Glutamatergic neuron (in vitro differentiated cells): Measurements from ENCODE around the gene SENP3. TPM values are rescaled to one million over a fixed set of nuclear protein-coding genes. Genes with fewer than 3 reads are reported as not detected.

Experiments
- DNase-seq: peaks from one replicate; pipeline ENCODE4 v3.0.0; 2022
- H3K27ac Mint-ChIP-seq: one replicate; pipeline ENCODE4 v1.8.0; 2020; ENCODE audit warnings: mild to moderate bottlenecking, mixed read lengths, inconsistent platforms; ENCODE audit not compliant: unreplicated experiment
- H3K27me3 Mint-ChIP-seq: one replicate; pipeline ENCODE4 v1.8.0; 2020; ENCODE audit warnings: mild to moderate bottlenecking, moderate library complexity, mixed read lengths, inconsistent platforms; ENCODE audit not compliant: unreplicated experiment
- H3K36me3 Mint-ChIP-seq: one replicate; pipeline ENCODE4 v1.8.0; 2020; ENCODE audit warnings: mild to moderate bottlenecking, mixed read lengths, inconsistent platforms; ENCODE audit not compliant: unreplicated experiment
- H3K4me1 Mint-ChIP-seq: one replicate; pipeline ENCODE4 v1.8.0; 2020; ENCODE audit warnings: mild to moderate bottlenecking, low read depth, mixed read lengths, inconsistent platforms; ENCODE audit not compliant: unreplicated experiment
- H3K4me3 Mint-ChIP-seq: one replicate; pipeline ENCODE4 v1.8.0; 2020; ENCODE audit warnings: mild to moderate bottlenecking, mixed read lengths, inconsistent platforms; ENCODE audit not compliant: unreplicated experiment
- H3K9me3 Mint-ChIP-seq: one replicate; pipeline ENCODE4 v1.8.0; 2020; ENCODE audit warnings: mild to moderate bottlenecking, moderate library complexity, mixed read lengths, inconsistent platforms; ENCODE audit not compliant: unreplicated experiment
- total RNA-seq: library from RNA; stranded (reverse); fragmentation: NEBNext Ultra II Directional; extraction: Animal tissue kit (Norgen Biotek cat#: 25700); gene quantifications from one replicate; pipeline ENCODE4 v1.2.1, GENCODE V29; 2021; ENCODE audit not compliant: unreplicated experiment
- TF ChIP-seq, protein P1 (sequence below): fragments of 200-600 bp; sonication (generic); IDR thresholded peaks from one replicate; pipeline ENCODE4 v1.5.0; 2021; ENCODE audit not compliant: partially characterized antibody, unreplicated experiment

SENP3 gene
- total RNA-seq, 1 donor from 2014 or later = 66.4 TPM

GRCh38 chr17:7575959-7576358 is 14.2 kb downstream of the SENP3 start:
- peaks cover 17% of the 10 kb centered on the region for H3K9me3 Mint-ChIP-seq
- H3K4me1 Mint-ChIP-seq = peaks cover 32% of the 10 kb centered on the region
- DNase-seq = no peak
- H3K4me3 Mint-ChIP-seq = peak overlapping the region; percentile 98
- TF ChIP-seq, protein P1, sequence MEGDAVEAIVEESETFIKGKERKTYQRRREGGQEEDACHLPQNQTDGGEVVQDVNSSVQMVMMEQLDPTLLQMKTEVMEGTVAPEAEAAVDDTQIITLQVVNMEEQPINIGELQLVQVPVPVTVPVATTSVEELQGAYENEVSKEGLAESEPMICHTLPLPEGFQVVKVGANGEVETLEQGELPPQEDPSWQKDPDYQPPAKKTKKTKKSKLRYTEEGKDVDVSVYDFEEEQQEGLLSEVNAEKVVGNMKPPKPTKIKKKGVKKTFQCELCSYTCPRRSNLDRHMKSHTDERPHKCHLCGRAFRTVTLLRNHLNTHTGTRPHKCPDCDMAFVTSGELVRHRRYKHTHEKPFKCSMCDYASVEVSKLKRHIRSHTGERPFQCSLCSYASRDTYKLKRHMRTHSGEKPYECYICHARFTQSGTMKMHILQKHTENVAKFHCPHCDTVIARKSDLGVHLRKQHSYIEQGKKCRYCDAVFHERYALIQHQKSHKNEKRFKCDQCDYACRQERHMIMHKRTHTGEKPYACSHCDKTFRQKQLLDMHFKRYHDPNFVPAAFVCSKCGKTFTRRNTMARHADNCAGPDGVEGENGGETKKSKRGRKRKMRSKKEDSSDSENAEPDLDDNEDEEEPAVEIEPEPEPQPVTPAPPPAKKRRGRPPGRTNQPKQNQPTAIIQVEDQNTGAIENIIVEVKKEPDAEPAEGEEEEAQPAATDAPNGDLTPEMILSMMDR = no peak
- no peak overlapping the region for H3K27ac Mint-ChIP-seq
- H3K27me3 Mint-ChIP-seq = peaks cover 13% of the 10 kb centered on the region
- H3K36me3 Mint-ChIP-seq = peaks cover 4% of the 10 kb centered on the region

- Mint-ChIP-seq H3K27me3 (peaks cover 14% of the 10 kb centered on the region), H3K27ac (peak overlapping the region; percentile 43), H3K4me1 (peaks cover 31% of the 10 kb centered on the region), H3K9me3 (peaks cover 18% of the 10 kb centered on the region), H3K4me3 (peak overlapping the region; percentile 55), H3K36me3 (peaks cover 4% of the 10 kb centered on the region)
- TF ChIP-seq, protein P1 = no peak
- DNase-seq = no peak
Observed at GRCh38 chr17:7576432-7576937, 14.8 kb downstream of the SENP3 start.

GRCh38 chr17:7577327-7578199 is 15.8 kb downstream of the SENP3 start:
- Mint-ChIP-seq H3K4me1 (peaks cover 37% of the 10 kb centered on the region), H3K9me3 (peaks cover 18% of the 10 kb centered on the region), H3K4me3 (peak overlapping the region; percentile 38), H3K36me3 (peaks cover 4% of the 10 kb centered on the region), H3K27me3 (peaks cover 10% of the 10 kb centered on the region), H3K27ac (peak overlapping the region; percentile 72)
- DNase-seq = no peak
- TF ChIP-seq, protein P1 = no peak

- Mint-ChIP-seq H3K27ac (peak within 1 kb of the TSS; percentile 29), H3K27me3 (peaks cover 9% of the 10 kb centered on the region), H3K36me3 (peaks cover 4% of the 10 kb centered on the region), H3K4me3 (peak within 1 kb of the TSS; percentile 68), H3K9me3 (peaks cover 21% of the 10 kb centered on the region), H3K4me1 (peaks cover 35% of the 10 kb centered on the region)
- no peak for DNase-seq
- TF ChIP-seq, protein P1 = no peak
Observed at GRCh38 chr17:7579001-7579833, 17.5 kb downstream of the SENP3 start, which contains the start of gene CD68. TSS of gene CD68 (plus strand) at chr17:7579638. CDS start at chr17:7579678, 40 bp downstream.
